GM21723 (cell line): ENCODE results near the gene FAM110D.

Experiments used
- ATAC-seq: cut with Tn5 transposase; IDR thresholded peaks from one replicate; pipeline ENCODE4 v1.9.1; 2021; ENCODE audit warnings: mild to moderate bottlenecking, moderate library complexity; ENCODE audit not compliant: unreplicated experiment

The FAM110D gene

GRCh38 chr1:26184086-26184485, 25.2 kb downstream of the FAM110D start:
- no peak for ATAC-seq

DNA sequence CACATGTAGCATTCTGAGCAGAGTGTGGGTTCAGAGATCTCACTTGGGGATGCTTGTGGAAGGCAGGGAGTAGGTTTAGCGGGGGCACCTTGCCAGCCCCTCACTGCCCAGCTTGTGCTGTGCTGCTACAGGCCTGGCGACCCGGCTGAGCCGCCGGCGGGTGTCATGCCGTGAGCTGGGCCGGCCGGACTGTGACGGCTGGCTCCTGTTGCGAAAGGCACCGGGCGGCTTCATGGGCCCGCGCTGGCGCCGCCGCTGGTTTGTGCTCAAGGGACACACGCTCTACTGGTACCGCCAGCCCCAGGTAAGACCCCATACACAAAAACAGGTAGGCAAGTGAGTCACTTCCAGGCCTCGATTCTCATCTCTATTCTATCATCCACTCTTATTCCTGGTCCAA, 26.0 kb downstream of the FAM110D start:
- no peak for ATAC-seq

- ATAC-seq = no peak
Observed at GRCh38 chr1:26187882-26188281, 29.0 kb downstream of the FAM110D start.

- ATAC-seq = no peak
Observed at GRCh38 chr1:26188477-26188876, 29.6 kb downstream of the FAM110D start.

DNA sequence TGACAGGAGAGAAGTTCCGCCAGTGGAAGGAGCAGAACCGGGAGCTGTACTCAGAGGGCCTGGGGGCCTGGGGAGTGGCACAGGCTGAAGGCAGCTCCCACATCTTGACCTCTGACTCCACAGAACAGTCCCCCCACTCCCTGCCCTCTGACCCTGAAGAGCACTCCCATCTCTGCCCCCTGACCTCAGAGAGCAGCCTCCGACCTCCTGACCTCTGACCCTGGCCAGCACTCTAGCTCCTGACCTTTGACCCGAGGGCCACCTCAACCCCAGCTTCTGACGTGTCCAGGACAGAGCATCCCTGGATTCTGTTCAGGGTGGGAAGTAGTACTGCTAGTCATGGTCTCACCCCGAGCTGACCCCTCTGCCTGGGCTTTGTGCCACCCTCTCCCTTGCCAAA, 30.5 kb downstream of the FAM110D start:
- ATAC-seq = no peak

- no peak for ATAC-seq
Observed at GRCh38 chr1:26189751-26190275, 30.9 kb downstream of the FAM110D start.

- no peak for ATAC-seq
Observed at GRCh38 chr1:26190373-26190987, 31.6 kb downstream of the FAM110D start, which contains the start of gene CATSPER4. CATSPER4 (plus strand) TSS chr1:26190602; CDS start chr1:26190628, 26 bp downstream.

DNA sequence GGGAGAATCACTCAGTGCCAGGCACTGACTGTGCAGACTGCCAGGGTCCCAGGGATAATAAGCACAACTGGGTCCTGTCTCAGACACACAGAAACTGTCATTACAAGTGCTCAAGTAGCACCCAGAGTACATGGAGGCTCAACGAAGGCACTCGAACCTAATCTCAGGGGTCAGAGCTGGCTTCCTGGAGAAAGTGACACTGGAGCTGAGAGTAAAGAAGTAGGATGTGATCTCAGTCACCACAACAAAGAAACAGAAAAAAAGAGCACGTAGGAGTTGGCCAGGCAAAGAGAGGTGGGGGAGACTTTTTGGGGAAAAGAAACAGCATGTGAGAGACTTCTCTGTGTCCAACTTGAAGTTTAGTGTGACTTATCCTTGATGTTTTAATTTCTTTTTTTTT, 32.9 kb downstream of the FAM110D start:
- ATAC-seq = no peak

DNA sequence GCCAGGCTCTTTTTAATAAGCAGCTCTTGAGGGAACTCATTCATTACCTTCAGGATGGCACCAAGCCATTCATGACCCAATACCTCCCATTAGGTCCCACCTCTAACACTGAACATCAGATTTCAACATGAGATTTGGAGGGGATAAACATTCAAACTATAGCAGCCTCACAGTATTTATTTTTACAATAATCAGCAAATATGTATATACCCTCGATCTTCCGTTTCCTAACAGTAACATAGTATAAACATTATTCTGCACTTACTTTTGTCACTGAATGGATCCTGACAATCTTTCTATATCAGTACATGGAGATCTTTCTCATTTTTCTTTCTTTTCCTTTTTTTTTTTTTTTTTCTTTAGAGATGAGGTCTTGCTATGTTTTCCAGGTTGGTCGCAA, 36.9 kb downstream of the FAM110D start:
- ATAC-seq = no peak

DNA sequence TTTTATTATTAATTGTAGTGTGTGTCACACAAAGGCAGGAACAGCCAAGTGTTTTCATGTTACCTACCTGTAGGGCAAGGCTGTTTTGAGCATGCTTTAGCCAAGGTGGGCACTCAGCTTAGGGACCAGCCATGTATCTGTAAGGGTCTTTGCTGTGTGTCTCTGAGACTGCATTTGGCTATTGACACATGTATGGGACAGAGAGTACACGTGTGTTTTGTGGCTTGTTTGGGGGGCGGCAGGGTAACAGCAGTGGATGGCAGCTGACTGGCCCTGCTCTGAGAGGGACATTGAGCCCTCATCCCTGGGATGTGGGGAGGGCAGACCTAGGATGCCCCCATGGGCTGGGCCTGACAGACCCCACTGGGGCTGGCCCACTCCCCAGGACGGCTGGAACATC, 38.4 kb downstream of the FAM110D start:
- no peak for ATAC-seq

DNA sequence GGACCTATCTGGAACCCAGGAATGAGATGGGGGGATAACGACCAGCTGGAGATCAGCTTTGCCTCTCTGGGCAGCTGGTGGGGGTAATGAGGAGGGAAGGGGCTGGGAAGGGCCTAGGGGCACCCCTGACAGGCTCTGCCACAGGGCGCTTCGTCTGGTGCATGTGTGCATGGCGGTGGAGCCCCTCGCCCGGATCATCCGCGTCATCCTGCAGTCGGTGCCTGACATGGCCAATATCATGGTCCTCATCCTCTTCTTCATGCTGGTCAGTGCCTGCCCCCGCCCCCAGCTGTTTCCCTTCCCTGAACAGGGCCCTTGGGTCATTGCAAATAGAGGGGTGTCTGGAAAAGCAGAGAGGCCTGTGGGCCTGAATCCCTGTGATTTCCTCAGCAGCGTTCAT, 38.9 kb downstream of the FAM110D start:
- no peak for ATAC-seq

GRCh38 chr1:26200413-26200812, 41.5 kb downstream of the FAM110D start:
- ATAC-seq = no peak

DNA sequence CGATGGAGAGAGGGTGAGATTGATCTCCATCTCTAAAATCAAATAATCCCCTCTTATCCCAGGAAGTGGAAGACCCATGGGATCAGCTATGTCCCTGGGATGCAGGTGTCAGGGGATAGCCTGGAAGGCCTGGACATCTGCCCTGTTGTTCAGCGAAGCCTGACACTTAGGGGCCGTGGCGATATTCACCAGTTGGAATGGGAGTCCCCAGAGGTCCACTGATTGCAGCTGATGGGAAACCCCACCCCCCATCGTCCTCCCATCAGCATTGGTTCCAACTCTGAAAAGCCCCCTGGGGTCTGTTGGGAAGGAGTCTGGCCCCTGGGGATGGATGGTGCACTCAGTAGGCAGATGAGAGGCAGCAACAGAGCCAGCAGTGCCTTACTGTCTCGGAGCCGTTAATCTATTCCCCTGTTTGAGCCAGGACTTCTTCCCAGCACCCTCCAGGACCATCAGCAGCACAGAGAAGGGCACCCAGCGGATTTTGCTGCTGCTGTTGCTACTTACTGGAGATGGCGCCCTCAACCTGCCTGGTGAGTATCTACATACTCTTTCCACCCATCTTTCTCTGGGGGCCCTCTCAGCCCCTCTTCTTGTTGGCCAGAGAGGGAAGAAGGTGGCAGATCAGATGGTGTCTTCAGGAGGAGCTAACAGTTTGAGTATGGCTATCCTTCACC, 44.9 kb downstream of the FAM110D start:
- ATAC-seq = no peak

DNA sequence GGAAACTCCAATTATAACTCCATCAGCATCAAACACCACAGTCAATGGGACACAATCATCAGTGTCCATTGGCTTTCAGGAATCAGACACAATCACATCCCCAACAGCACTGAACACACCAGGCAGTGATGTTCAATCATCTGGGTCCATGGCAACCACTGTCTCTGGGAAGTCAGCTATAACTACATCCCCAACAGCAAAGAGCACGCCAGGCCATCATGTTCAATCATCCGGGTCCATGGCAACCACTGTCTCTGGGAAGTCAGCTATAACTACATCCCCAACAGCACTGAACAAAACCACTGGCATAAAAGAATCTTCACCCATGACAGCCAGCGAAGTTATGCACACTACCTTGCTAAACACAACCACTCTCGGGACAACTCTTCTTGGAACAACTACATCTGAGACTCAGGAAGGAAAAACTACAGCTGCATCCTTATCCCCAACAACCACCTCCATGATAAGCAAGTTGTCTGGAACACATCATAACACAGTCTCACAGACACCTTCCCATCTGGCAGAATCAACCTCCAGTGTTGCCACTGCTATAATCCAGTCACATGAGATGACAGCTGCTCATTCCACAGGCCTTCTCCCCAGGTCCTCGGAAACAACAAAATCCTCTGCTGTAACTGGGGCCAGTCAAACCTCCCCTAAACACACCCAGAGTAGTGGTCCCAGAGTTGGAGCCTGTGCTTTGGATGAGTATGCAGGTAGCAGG, 51.4 kb downstream of the FAM110D start:
- ATAC-seq = no peak

GRCh38 chr1:26212726-26213125, 53.8 kb downstream of the FAM110D start:
- ATAC-seq = no peak

GRCh38 chr1:26213335-26213905, 54.5 kb downstream of the FAM110D start:
- no peak for ATAC-seq
